Activated CD4-positive, CD25-positive, alpha-beta regulatory T cell (primary cell): ENCODE results near the gene BMPR2.

Source experiments
- DNase-seq, 4 experiments: peaks; one replicate each; lab custom pipeline; 2025; lab: John Stamatoyannopoulos, UW

Gene BMPR2

GRCh38 chr2:202604699-202605098 is 228.6 kb downstream of the BMPR2 start:
- no peak for DNase-seq

GRCh38 chr2:202605174-202605573 is 229.0 kb downstream of the BMPR2 start:
- no peak for DNase-seq

- DNase-seq = no peak
These were observed 232.2 kb downstream of the BMPR2 start for GRCh38 chr2:202608142-202608852.

GRCh38 chr2:202609381-202610145 is 233.4 kb downstream of the BMPR2 start:
- DNase-seq = no peak

- DNase-seq = no peak
These were observed 234.3 kb downstream of the BMPR2 start for GRCh38 chr2:202610380-202610779.

- no peak for DNase-seq
These were observed 236.0 kb downstream of the BMPR2 start for GRCh38 chr2:202612145-202612544.

- DNase-seq = no peak
These were observed 237.4 kb downstream of the BMPR2 start for GRCh38 chr2:202613479-202613878.
